Endothelial cell of umbilical vein (primary cell): ENCODE data around the gene TCEA2.

Experiments used
- CTCF ChIP-seq, 2 donors: IDR thresholded peaks; 1 replicate in 1 of 2; 2 replicates in 1 of 2; pipeline ENCODE4 v1.5.1; 2011; ENCODE audit warnings: low read length in 2 of 2, mild to moderate bottlenecking in 2 of 2, moderate library complexity in 2 of 2, control low read depth in 1 of 2, inconsistent platforms in 1 of 2, low read depth in 1 of 2; ENCODE audit not compliant: insufficient read depth in 1 of 2; ENCODE audit errors: extremely low read depth in 1 of 2
- EZH2 ChIP-seq: IDR thresholded peaks from 2 replicates; pipeline ENCODE4 v1.6.1; 2012; ENCODE audit warnings: borderline replicate concordance, low read depth, mild to moderate bottlenecking, moderate library complexity, low read length, inconsistent platforms; ENCODE audit not compliant: severe bottlenecking
- POLR2AphosphoS5 ChIP-seq: IDR thresholded peaks from 2 replicates; pipeline ENCODE4 v1.6.1; 2012; ENCODE audit warnings: low read depth, mild to moderate bottlenecking, control low read depth, low read length, moderate library complexity; ENCODE audit not compliant: insufficient read depth

GRCh38 chr20:64093013-64093503 is 30.1 kb downstream of the TCEA2 start:
- TF ChIP-seq CTCF (IDR thresholded peaks at IDR 0.05; ENCODE audit: extremely low read depth in 1 of 2, insufficient read depth in 1 of 2, low read depth in 1 of 2, low read length in 2 of 2) = no peak
- TF ChIP-seq POLR2AphosphoS5 = no peak
- no peak for TF ChIP-seq EZH2
